Neural progenitor cell (in vitro differentiated cells): ENCODE data around the gene SF3B2. TPM values are rescaled to one million over a fixed set of nuclear protein-coding genes. Genes with fewer than 3 reads are reported as not detected.

ENCODE experiments used
- DNase-seq: peaks from one replicate; pipeline ENCODE4 v3.0.0-alpha.2; 2016; ENCODE audit warnings: low spot score
- H2AFZ ChIP-seq: fragments of 200-600 bp; sonication (generic); replicated peaks from 2 replicates; pipeline ENCODE4 v1.6.1; 2016; ENCODE audit warnings: antibody characterized with exemption
- H3F3A ChIP-seq: fragments of 200-600 bp; sonication (generic); 2 replicates; pipeline ENCODE4 v1.6.1; 2016; ENCODE audit warnings: antibody characterized with exemption, low read depth
- H3K27ac ChIP-seq: fragments of 200-600 bp; sonication (generic); 2 replicates; pipeline ENCODE4 v1.5.1; 2016; ENCODE audit warnings: mild to moderate bottlenecking
- H3K27me3 ChIP-seq: fragments of 200-600 bp; sonication (generic); 2 replicates; pipeline ENCODE4 v1.6.1; 2016; ENCODE audit warnings: mild to moderate bottlenecking, moderate library complexity
- H3K36me3 ChIP-seq: fragments of 200-600 bp; sonication (generic); 2 replicates; pipeline ENCODE4 v1.5.1; 2016
- H3K4me1 ChIP-seq: fragments of 200-600 bp; sonication (generic); 2 replicates; pipeline ENCODE4 v1.6.1; 2016; ENCODE audit warnings: mixed run types
- H3K4me2 ChIP-seq: fragments of 200-600 bp; sonication (generic); 2 replicates; pipeline ENCODE4 v1.6.1; 2016
- H3K4me3 ChIP-seq: fragments of 200-600 bp; sonication (generic); 2 replicates; pipeline ENCODE4 v1.5.1; 2016
- H3K79me2 ChIP-seq: fragments of 200-600 bp; sonication (generic); 2 replicates; pipeline ENCODE4 v1.6.1; 2016; ENCODE audit warnings: low read depth
- H3K9ac ChIP-seq: fragments of 200-600 bp; sonication (generic); 2 replicates; pipeline ENCODE4 v1.6.1; 2016
- H3K9me3 ChIP-seq: fragments of 200-600 bp; sonication (generic); 2 replicates; pipeline ENCODE4 v1.5.1; 2016; ENCODE audit warnings: low read depth
- H4K20me1 ChIP-seq: fragments of 200-600 bp; sonication (generic); 2 replicates; pipeline ENCODE4 v1.6.1; 2016; ENCODE audit warnings: low read depth
- H3K27ac Mint-ChIP-seq: 3 replicates; pipeline ENCODE4 v1.8.0; 2021; ENCODE audit warnings: mixed read lengths
- H3K27me3 Mint-ChIP-seq: 2 replicates; pipeline ENCODE4 v1.8.0; 2022; ENCODE audit warnings: low read depth, mild to moderate bottlenecking, inconsistent platforms, moderate library complexity, mixed read lengths; ENCODE audit not compliant: insufficient read depth
- H3K36me3 Mint-ChIP-seq: 3 replicates; pipeline ENCODE4 v1.8.0; 2021; ENCODE audit warnings: mixed read lengths
- H3K4me1 Mint-ChIP-seq: 3 replicates; pipeline ENCODE4 v1.8.0; 2021; ENCODE audit warnings: mixed read lengths
- H3K4me3 Mint-ChIP-seq: 3 replicates; pipeline ENCODE4 v1.8.0; 2021; ENCODE audit warnings: mild to moderate bottlenecking, moderate library complexity, mixed read lengths
- H3K9me3 Mint-ChIP-seq: 3 replicates; pipeline ENCODE4 v1.8.0; 2020; ENCODE audit warnings: mixed read lengths
- EZH2 ChIP-seq: fragments of 200-600 bp; sonication (generic); IDR thresholded peaks from 2 replicates; pipeline ENCODE4 v1.6.1; 2017; ENCODE audit warnings: antibody characterized with exemption, mild to moderate bottlenecking, moderate library complexity
- EZH2phosphoT487 ChIP-seq: fragments of 200-600 bp; sonication (generic); IDR thresholded peaks from 2 replicates; pipeline ENCODE4 v1.6.1; 2017; ENCODE audit warnings: antibody characterized with exemption
- total RNA-seq: library from RNA; depleted of rRNA; stranded (reverse); fragments of >200 nt; gene quantifications from 2 replicates; pipeline ENCODE4 v1.2.3, GENCODE V29; 2015; ENCODE audit warnings: low replicate concordance
- TF ChIP-seq, protein P1 (sequence below): fragments of 200-600 bp; sonication (generic); IDR thresholded peaks from 2 replicates; pipeline ENCODE4 v1.5.1; 2017; ENCODE audit warnings: antibody characterized with exemption, mild to moderate bottlenecking

The SF3B2 gene
- total RNA-seq, 1 donor from 2014 or later, result 198 TPM

DNA sequence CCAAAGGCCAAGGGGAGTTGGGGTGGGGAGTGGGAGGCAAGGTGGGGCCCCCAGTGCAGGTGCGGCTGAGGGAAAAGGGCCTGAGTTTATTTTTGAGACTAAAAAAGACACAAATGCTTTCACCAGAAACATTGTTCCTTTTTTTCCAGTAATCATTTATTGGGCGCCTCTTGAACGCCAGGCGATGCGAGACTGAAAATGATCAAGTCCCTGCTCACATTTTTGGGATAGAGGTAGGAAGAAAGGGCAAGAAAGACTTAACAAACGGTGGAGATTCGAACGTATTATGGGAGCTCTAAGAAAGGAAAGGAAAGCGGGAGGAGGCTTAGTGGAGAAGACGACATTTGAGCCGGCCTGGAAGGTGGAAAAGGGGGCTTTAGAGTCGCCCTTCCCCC, 796 bp upstream of the SF3B2 start:
- peaks cover 28% of the 10 kb centered on the region for H3F3A ChIP-seq
- Mint-ChIP-seq H3K4me3 (peak overlapping the region; percentile 96), H3K4me1 (peaks cover 42% of the 10 kb centered on the region), H3K27me3 (no peaks in the 10 kb centered on the region), H3K27ac (peak overlapping the region; percentile 99), H3K9me3 (no peaks in the 10 kb centered on the region), H3K36me3 (peaks cover 17% of the 10 kb centered on the region)
- H3K27me3 ChIP-seq, result no peaks in the 10 kb centered on the region
- H3K4me3 ChIP-seq, result peak overlapping the region; percentile 80
- DNase-seq, result no peak
- H3K9ac ChIP-seq, result peak overlapping the region; percentile 38
- H4K20me1 ChIP-seq, result peaks cover 11% of the 10 kb centered on the region
- no peak overlapping the region for H2AFZ ChIP-seq
- H3K27ac ChIP-seq, result peak overlapping the region; percentile 92
- no peaks in the 10 kb centered on the region for H3K9me3 ChIP-seq
- H3K79me2 ChIP-seq, result peaks cover 52% of the 10 kb centered on the region
- TF ChIP-seq EZH2, result peak; percentile 41
- TF ChIP-seq, protein P1, sequence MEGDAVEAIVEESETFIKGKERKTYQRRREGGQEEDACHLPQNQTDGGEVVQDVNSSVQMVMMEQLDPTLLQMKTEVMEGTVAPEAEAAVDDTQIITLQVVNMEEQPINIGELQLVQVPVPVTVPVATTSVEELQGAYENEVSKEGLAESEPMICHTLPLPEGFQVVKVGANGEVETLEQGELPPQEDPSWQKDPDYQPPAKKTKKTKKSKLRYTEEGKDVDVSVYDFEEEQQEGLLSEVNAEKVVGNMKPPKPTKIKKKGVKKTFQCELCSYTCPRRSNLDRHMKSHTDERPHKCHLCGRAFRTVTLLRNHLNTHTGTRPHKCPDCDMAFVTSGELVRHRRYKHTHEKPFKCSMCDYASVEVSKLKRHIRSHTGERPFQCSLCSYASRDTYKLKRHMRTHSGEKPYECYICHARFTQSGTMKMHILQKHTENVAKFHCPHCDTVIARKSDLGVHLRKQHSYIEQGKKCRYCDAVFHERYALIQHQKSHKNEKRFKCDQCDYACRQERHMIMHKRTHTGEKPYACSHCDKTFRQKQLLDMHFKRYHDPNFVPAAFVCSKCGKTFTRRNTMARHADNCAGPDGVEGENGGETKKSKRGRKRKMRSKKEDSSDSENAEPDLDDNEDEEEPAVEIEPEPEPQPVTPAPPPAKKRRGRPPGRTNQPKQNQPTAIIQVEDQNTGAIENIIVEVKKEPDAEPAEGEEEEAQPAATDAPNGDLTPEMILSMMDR, result no peak
- H3K4me1 ChIP-seq, result peaks cover 22% of the 10 kb centered on the region
- peaks cover 6% of the 10 kb centered on the region for H3K36me3 ChIP-seq
- H3K4me2 ChIP-seq, result peak overlapping the region; percentile 87

DNA sequence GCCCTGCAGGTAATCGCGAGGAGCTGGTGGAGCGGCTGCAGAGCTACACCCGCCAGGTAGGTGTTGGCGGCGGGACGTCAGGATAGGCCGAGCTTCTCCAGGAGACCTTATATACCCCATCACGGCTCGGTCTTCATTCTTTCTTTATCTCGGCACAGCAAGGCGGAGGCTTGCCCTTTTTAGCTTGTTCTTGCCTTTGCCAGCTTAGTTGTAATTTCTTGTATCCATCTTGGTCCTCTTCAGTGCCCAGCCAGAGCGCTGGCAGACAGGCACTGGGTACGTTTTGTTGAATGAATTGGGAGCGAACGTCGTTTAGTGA, 459 bp downstream of the SF3B2 start:
- no peak for DNase-seq
- H3K9me3 ChIP-seq, result no peaks in the 10 kb centered on the region
- peaks cover 28% of the 10 kb centered on the region for H3F3A ChIP-seq
- H3K4me1 ChIP-seq, result peaks cover 22% of the 10 kb centered on the region
- H3K36me3 ChIP-seq, result peaks cover 6% of the 10 kb centered on the region
- H3K79me2 ChIP-seq, result peaks cover 42% of the 10 kb centered on the region
- H3K4me3 ChIP-seq, result peak overlapping the region; percentile 80
- H4K20me1 ChIP-seq, result peaks cover 11% of the 10 kb centered on the region
- Mint-ChIP-seq H3K4me3 (peak overlapping the region; percentile 96), H3K4me1 (peaks cover 41% of the 10 kb centered on the region), H3K27me3 (peaks cover 5% of the 10 kb centered on the region), H3K36me3 (peaks cover 25% of the 10 kb centered on the region), H3K9me3 (no peaks in the 10 kb centered on the region), H3K27ac (peak overlapping the region; percentile 88)
- H3K27ac ChIP-seq, result peak overlapping the region; percentile 9
- H3K27me3 ChIP-seq, result no peaks in the 10 kb centered on the region
- peak overlapping the region; percentile 13 for H2AFZ ChIP-seq
- H3K9ac ChIP-seq, result peak overlapping the region; percentile 91
- no peak for TF ChIP-seq EZH2phosphoT487
- TF ChIP-seq, protein P1, result no peak
- no peak for TF ChIP-seq EZH2
- peak overlapping the region; percentile 92 for H3K4me2 ChIP-seq

DNA sequence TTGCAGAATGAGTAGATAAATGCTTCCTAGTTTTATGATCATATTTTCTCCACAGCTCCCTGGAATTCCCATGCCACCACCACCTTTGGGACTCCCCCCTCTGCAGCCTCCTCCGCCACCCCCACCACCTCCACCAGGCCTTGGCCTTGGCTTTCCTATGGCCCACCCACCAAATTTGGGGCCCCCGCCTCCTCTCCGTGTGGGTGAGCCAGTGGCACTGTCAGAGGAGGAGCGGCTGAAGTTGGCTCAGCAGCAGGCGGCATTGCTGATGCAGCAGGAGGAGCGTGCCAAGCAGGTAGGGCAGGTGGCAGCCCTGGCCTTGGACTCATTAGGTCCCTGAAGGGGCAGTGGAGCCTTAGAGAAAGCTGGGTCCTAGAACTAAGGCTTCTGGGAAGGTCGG, 2.9 kb downstream of the SF3B2 start:
- H3K27ac Mint-ChIP-seq, result no peak overlapping the region

More for the DNA sequence above, 2.9 kb downstream of the SF3B2 start:
- Histone ChIP-seq H3F3A (peaks cover 19% of the 10 kb centered on the region), H3K27ac (no peak overlapping the region), H3K9ac (no peak overlapping the region), H3K79me2 (peaks cover 33% of the 10 kb centered on the region), H2AFZ (no peak overlapping the region), H3K4me1 (peaks cover 16% of the 10 kb centered on the region), H3K36me3 (peaks cover 6% of the 10 kb centered on the region), H4K20me1 (peaks cover 14% of the 10 kb centered on the region), H3K4me3 (no peak overlapping the region), H3K27me3 (no peaks in the 10 kb centered on the region), H3K9me3 (no peaks in the 10 kb centered on the region), H3K4me2 (no peak overlapping the region)
- DNase-seq, result no peak
- Mint-ChIP-seq H3K36me3 (peaks cover 36% of the 10 kb centered on the region), H3K4me3 (peak overlapping the region; percentile 96), H3K27me3 (peaks cover 5% of the 10 kb centered on the region), H3K4me1 (peaks cover 25% of the 10 kb centered on the region), H3K9me3 (no peaks in the 10 kb centered on the region)
- TF ChIP-seq EZH2phosphoT487 (no peak), EZH2 (no peak)
- TF ChIP-seq, protein P1, result no peak
